Measurements from ENCODE around the gene TSHZ2.

GRCh38 chr20:53379833-53380120 is 407.6 kb downstream of the TSHZ2 start:
- no peak for TF ChIP-seq EZH2 (IDR thresholded peaks at IDR 0.05; ENCODE audit: borderline replicate concordance, low read length)
- no peak for TF ChIP-seq CTCF (IDR thresholded peaks at IDR 0.05; ENCODE audit: low read length)

Data from OCI-LY1 (cell line).